Right renal cortex interstitium (tissue), 3 donors: ENCODE data around the gene HOXD8. TPM values are rescaled to one million over a fixed set of nuclear protein-coding genes. Genes with fewer than 3 reads are reported as not detected.

ENCODE experiments used
- DNase-seq, 3 donors: peaks; one replicate each; pipeline ENCODE4 v3.0.0-alpha.2; 2013; ENCODE audit warnings: low read depth in 3 of 3, low spot score in 2 of 3
- polyA plus RNA-seq, 3 donors: library from polyadenylated mRNA; unstranded; fragments of 120-200 nt; gene quantifications; one replicate each; pipeline ENCODE4 v1.2.1, GENCODE V29; 2013; ENCODE audit not compliant: insufficient read length in 3 of 3

The HOXD8 gene
- polyA plus RNA-seq, 3 donors = 193 to 217 (median 215) TPM

DNA sequence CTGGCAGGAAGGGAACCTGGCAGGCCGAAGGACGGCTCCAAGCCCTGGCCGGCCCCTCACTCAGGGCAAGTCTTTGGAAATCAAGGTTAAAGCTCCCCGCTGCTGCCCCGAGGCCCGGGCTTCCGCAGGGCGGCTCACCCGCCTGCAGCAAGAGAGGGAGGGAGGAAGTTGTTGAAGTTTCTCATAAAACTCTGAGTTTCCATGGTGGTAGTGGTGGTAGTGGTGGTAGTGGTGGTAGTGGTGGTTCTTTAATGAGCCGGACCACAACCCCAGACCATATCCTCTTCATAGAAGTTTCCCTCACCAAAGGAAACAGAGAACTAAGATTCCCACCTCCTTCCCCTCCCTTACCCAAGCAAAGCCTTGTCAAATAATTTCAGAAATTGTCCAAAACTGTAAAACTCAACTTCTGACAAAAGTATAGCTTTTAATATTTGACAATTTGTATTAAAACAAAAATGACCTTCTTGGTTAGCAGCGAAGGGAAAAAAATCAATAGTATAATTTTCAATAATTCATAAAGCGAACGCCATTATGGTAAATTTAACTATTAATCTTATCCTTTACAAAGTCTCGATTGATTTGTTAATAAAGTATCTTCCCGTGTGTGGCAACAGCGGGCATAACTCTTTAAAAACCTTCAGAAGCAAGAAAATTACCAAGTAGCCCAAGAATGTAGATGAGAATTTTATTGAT is 14.4 kb upstream of the HOXD8 start:
- DNase-seq = no peak

DNA sequence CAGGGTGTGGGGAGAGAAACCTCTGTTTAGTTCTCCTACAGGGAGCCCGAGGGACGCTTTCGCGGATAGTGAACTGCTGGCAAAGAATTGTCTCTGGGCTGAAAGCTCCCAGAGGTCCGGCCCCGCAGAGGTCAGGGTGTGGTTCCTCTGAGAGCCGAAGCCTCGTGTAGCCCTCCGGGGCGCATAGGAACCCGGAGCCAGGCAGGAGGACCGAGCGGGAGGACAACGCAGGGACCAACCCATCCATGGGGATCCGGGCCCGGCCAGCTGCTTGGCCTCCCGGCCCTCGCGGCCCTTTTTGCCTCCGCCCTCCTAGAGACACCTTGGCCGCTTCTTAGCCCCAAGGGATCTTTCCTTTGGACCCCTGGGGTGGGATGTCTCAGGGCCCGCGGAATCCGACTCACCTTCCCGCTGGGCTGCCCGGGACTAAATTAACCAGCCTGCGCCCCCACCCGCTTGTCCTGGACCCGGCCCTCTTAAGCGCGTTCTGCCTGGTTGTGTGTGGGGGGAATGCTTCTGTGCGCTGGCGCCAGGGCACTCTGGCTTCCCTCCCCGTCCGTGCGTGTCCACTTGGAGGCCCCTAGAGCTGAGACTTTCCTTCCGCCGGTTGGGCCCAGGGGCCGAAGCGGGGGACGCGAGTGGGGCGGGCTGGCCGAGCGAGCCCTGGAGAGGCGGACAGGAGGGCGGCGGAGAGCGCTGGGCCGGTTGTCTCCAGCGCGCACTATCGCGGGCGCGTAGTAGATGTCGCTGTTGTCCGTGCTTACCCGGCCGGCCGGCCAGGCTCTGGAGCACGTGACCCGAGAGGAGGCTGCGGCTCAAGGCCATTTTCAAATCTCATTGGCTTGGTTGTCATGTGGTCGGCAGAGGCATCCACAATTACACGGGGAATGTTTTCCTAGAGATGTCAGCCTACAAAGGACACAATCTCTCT is 13.4 kb upstream of the HOXD8 start, which contains the start of gene HOXD10:
HOXD10 (plus strand) TSS at position 896 of the 931 bp plus-strand sequence. CDS start 56 bp downstream, outside the sequence.
- DNase-seq = no peak

GRCh38 chr2:176117162-176117822 is 12.2 kb upstream of the HOXD8 start:
- DNase-seq = no peak

GRCh38 chr2:176117823-176118371 is 11.6 kb upstream of the HOXD8 start:
- no peak for DNase-seq

- no peak for DNase-seq
These were observed 10.7 kb upstream of the HOXD8 start for GRCh38 chr2:176118601-176119339.

DNA sequence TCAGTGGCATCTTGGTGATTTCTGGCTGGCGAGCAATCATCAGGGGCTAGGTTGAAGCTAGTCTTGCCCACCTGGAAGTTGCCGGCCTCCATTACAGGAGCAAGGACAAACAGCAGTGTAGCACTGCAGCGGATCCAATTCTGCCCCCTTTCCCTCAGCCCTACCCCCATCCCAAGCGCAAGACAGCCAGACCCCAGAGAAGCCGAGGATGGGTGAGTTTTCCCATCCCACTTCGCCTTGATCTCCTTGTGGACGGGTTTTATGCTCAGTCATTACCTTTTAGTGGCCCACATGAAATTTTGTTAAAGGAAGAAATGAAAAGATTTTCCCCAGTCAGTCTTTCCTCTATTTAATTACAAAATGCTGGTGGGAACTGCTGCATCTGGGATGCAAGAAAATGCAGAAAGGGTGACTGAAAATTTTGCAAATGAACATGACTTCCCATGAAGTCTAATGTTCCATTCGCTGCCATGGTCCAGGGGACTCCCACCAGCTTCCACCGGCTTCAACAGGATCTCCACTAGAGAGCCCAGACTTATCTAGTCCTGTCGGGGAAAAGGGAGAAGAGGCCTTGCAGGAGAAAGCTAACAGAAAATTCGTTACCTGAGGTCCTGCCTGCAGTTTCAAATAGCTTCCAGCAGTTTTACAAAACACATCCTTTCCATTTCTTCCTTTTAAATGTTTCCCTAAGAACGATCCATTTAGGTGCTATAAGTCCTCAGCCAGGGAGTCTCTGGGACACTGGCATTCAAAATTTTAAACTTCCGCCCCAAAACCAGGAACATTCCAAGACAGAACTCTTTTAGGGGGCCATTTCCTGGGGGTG is 8.9 kb upstream of the HOXD8 start:
- no peak for DNase-seq

- DNase-seq = no peak
These were observed 8.1 kb upstream of the HOXD8 start for GRCh38 chr2:176121190-176122051.

- DNase-seq = no peak
These were observed 7.3 kb upstream of the HOXD8 start for GRCh38 chr2:176122052-176122682.

- DNase-seq = no peak
These were observed 6.7 kb upstream of the HOXD8 start, which contains the start of gene HOXD9 for GRCh38 chr2:176122683-176123410. Gene HOXD9 (plus strand): TSS chr2:176122719. CDS start chr2:176122769, 50 bp downstream.

GRCh38 chr2:176123411-176124109 is 5.9 kb upstream of the HOXD8 start:
- no peak for DNase-seq

- no peak for DNase-seq
These were observed 5.2 kb upstream of the HOXD8 start for GRCh38 chr2:176124110-176124946.

GRCh38 chr2:176124947-176125771 is 4.3 kb upstream of the HOXD8 start:
- DNase-seq = no peak

DNA sequence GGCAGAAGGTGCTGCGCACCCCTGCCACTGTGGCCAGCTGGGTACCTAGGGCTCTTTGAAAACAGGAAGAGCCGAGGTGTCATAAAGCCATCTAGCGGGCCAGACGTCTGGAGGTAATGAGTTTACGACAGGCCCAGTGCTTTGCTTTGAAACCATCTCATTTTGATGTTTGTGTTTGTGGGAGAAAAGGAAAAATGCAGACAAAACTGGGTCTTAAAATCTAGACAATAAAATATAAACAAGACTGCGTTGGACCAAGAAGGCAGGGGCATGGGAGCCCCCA is 3.8 kb upstream of the HOXD8 start:
- no peak for DNase-seq

DNA sequence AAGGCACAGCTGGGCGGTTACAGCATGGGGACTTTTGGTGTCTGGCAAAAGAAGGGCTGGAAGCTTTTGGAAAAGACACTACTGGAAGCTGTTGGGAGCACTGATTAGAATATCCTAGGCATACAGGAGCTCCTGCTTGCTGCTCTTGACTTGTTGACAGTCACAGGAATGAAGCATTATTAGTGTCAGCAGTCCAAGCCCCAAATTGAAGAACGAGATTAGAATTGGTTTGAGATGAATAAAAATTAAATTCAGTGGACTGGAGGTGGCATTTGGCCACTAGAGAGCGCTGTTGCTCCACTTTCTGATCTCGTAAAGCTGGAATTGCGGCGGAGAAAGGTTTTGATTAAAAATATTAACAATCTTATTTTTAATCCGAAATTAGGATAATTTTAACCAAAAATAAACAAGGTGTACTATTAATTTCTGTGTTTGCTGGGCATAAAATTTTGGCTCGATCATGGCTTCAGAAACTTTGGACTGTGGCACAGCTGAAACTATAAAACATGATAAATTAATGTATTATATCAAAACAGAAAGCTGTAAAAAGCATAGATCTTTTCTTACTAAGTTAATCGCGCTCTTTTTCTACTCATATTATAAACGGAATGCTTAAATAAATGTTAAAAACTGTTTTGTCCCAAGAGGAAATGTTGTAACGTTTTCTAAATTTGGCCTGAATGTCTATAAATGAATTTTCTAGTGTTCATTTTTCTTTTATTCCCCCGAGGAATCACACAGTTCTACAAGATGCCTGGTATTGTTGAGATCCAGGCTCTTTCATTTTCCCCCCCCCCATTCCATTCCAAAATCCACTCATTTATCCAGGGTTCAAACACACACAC is 2.4 kb upstream of the HOXD8 start:
- DNase-seq = no peak
